HG03039 (cell line): ENCODE results near the gene PPFIBP1.
"Not testable (repeated sequence)": the region's sequence is repeated elsewhere in the genome, so short reads cannot be mapped to it uniquely, and the experiment has no call there.

Source experiments
- ATAC-seq: cut with Tn5 transposase; IDR thresholded peaks from one replicate; pipeline ENCODE4 v1.9.1; 2021; ENCODE audit warnings: mild to moderate bottlenecking, moderate library complexity; ENCODE audit not compliant: unreplicated experiment

Gene PPFIBP1

GRCh38 chr12:27561535-27562350, 37.7 kb downstream of the PPFIBP1 start:
- ATAC-seq: no peak

- ATAC-seq: no peak
Observed at GRCh38 chr12:27564612-27565213, 40.7 kb downstream of the PPFIBP1 start.

- ATAC-seq: no peak
Observed at GRCh38 chr12:27566159-27566558, 42.2 kb downstream of the PPFIBP1 start.

- ATAC-seq: no peak
Observed at GRCh38 chr12:27566626-27567025, 42.6 kb downstream of the PPFIBP1 start.

- no peak for ATAC-seq
Observed at GRCh38 chr12:27571463-27571862, 47.5 kb downstream of the PPFIBP1 start.

- ATAC-seq: no peak
Observed at GRCh38 chr12:27572486-27573255, 48.7 kb downstream of the PPFIBP1 start.

GRCh38 chr12:27573972-27574371, 50.0 kb downstream of the PPFIBP1 start:
- no peak for ATAC-seq

- no peak for ATAC-seq
Observed at GRCh38 chr12:27575090-27575761, 51.2 kb downstream of the PPFIBP1 start.

GRCh38 chr12:27575762-27576118, 51.7 kb downstream of the PPFIBP1 start:
- no peak for ATAC-seq

- ATAC-seq: no peak
Observed at GRCh38 chr12:27576667-27577347, 52.8 kb downstream of the PPFIBP1 start.

GRCh38 chr12:27577688-27578087, 53.7 kb downstream of the PPFIBP1 start:
- no peak for ATAC-seq

GRCh38 chr12:27578689-27579372, 54.8 kb downstream of the PPFIBP1 start:
- ATAC-seq: no peak

GRCh38 chr12:27580561-27581330, 56.7 kb downstream of the PPFIBP1 start:
- ATAC-seq: no peak

GRCh38 chr12:27581331-27581671, 57.3 kb downstream of the PPFIBP1 start:
- not testable (repeated sequence) for ATAC-seq

- not testable (repeated sequence) for ATAC-seq
Observed at GRCh38 chr12:27581833-27582232, 57.8 kb downstream of the PPFIBP1 start.

GRCh38 chr12:27582445-27582844, 58.4 kb downstream of the PPFIBP1 start:
- ATAC-seq: not testable (repeated sequence)

GRCh38 chr12:27583057-27583797, 59.2 kb downstream of the PPFIBP1 start:
- ATAC-seq: no peak

- no peak for ATAC-seq
Observed at GRCh38 chr12:27583981-27584380, 60.0 kb downstream of the PPFIBP1 start.
